GM23248 (cell line): ENCODE results near the gene ERBB4.

Experiments
- EZH2 ChIP-seq: fragments of 200-600 bp; sonication (generic); IDR thresholded peaks from 2 replicates; pipeline ENCODE4 v1.6.1; 2018; ENCODE audit warnings: antibody characterized with exemption, mild to moderate bottlenecking; ENCODE audit not compliant: insufficient read depth, poor library complexity, severe bottlenecking
- EZH2phosphoT487 ChIP-seq: fragments of 200-600 bp; sonication (generic); IDR thresholded peaks from 2 replicates; pipeline ENCODE4 v1.6.1; 2018; ENCODE audit warnings: antibody characterized with exemption, moderate library complexity, mild to moderate bottlenecking, low read depth; ENCODE audit not compliant: insufficient read depth

DNA sequence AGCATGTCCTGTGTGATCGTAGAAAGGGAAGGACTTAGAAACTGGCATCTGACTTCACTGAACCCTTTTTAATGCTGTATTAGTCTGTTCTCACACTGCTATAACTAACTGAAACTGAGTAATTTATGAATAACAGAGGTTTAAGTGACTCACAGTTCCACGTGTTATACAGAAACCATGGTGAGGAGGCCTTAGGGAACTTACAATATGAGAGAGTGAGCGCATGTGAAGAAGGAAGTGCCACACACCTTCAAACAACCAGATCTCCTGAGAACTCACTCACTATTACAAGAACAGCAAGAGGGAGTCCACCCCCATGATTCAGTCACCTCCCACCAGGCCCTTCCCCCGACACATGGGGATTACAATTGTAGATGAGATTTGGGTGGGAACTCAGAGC is 1170.9 kb downstream of the ERBB4 start:
- no peak for TF ChIP-seq EZH2
- TF ChIP-seq EZH2phosphoT487: no peak
